Activated CD4-positive, alpha-beta memory T cell treated with anti-CD3 and anti-CD28 coated beads, Interleukin-2, amount 10 ng/mL, durations not matched to agents 7 days and 5 days (primary cell): Measurements from ENCODE around the gene RGSL1. TPM values are rescaled to one million over a fixed set of nuclear protein-coding genes. Genes with fewer than 3 reads are reported as not detected.
"Not testable (repeated sequence)": the region's sequence is repeated elsewhere in the genome, so short reads cannot be mapped to it uniquely, and the experiment has no call there.

ENCODE experiments used
- CTCF ChIA-PET: fragments of 350-600 bp; sonication (Branson Sonifier 250); formaldehyde crosslinking; loops from one replicate; lab custom pipeline; 2021; ENCODE audit warnings: antibody characterized with exemption, inconsistent platforms; lab: Charles Lee
- POLR2A ChIA-PET: fragments of 350-600 bp; sonication (Branson Sonifier 250); formaldehyde crosslinking; loops from one replicate; lab custom pipeline; 2021; ENCODE audit warnings: antibody characterized with exemption; lab: Charles Lee
- DNase-seq: peaks from one replicate; pipeline ENCODE4 v3.0.0-alpha.2; 2020
- H3K27ac Mint-ChIP-seq: one replicate; pipeline ENCODE4 v1.8.0; 2021; ENCODE audit warnings: mild to moderate bottlenecking, mixed read lengths
- H3K27me3 Mint-ChIP-seq: one replicate; pipeline ENCODE4 v1.8.0; 2021; ENCODE audit warnings: mixed read lengths
- H3K36me3 Mint-ChIP-seq: one replicate; pipeline ENCODE4 v1.8.0; 2021; ENCODE audit warnings: low read depth, mixed read lengths
- H3K4me1 Mint-ChIP-seq: one replicate; pipeline ENCODE4 v1.8.0; 2021; ENCODE audit warnings: mixed read lengths
- H3K4me3 Mint-ChIP-seq: one replicate; pipeline ENCODE4 v1.8.0; 2021; ENCODE audit warnings: mild to moderate bottlenecking, mixed read lengths
- H3K9me3 Mint-ChIP-seq: one replicate; pipeline ENCODE4 v1.8.0; 2021; ENCODE audit warnings: mixed read lengths
- total RNA-seq, 2 experiments: library from RNA; stranded (reverse); gene quantifications; one replicate each; pipeline ENCODE4 v1.2.3, GENCODE V29; 2021

RGSL1 gene
- total RNA-seq, 2 experiments from 2014 or later = not detected

- no peak for DNase-seq
- H3K4me1 Mint-ChIP-seq = no peaks in the 10 kb centered on the region
- ChIA-PET CTCF (no interaction called here), POLR2A (no interaction called here)
- H3K27me3 Mint-ChIP-seq = peaks cover 8% of the 10 kb centered on the region
- H3K36me3 Mint-ChIP-seq = no peaks in the 10 kb centered on the region
- H3K9me3 Mint-ChIP-seq = peaks cover 1% of the 10 kb centered on the region
- H3K4me3 Mint-ChIP-seq = no peak overlapping the region
- no peak overlapping the region for H3K27ac Mint-ChIP-seq
These were observed 57.7 kb downstream of the RGSL1 start for GRCh38 chr1:182507685-182508084.

GRCh38 chr1:182515556-182515955 lies 65.6 kb downstream of the RGSL1 start:
- Mint-ChIP-seq H3K27me3 (peaks cover 31% of the 10 kb centered on the region), H3K36me3 (no peaks in the 10 kb centered on the region), H3K4me3 (no peak overlapping the region), H3K4me1 (no peaks in the 10 kb centered on the region), H3K27ac (no peak overlapping the region), H3K9me3 (no peaks in the 10 kb centered on the region)
- ChIA-PET POLR2A (no interaction called here), CTCF (no interaction called here)
- DNase-seq = no peak

- ChIA-PET CTCF (no interaction called here), POLR2A (no interaction called here)
- Mint-ChIP-seq H3K27me3 (peaks cover 29% of the 10 kb centered on the region), H3K27ac (no peak overlapping the region), H3K36me3 (no peaks in the 10 kb centered on the region), H3K9me3 (no peaks in the 10 kb centered on the region), H3K4me1 (no peaks in the 10 kb centered on the region), H3K4me3 (no peak overlapping the region)
- DNase-seq = no peak
These were observed 70.8 kb downstream of the RGSL1 start for GRCh38 chr1:182520736-182521135.

GRCh38 chr1:182525342-182525741 lies 75.4 kb downstream of the RGSL1 start:
- peaks cover 18% of the 10 kb centered on the region for H3K27me3 Mint-ChIP-seq
- no peaks in the 10 kb centered on the region for H3K4me1 Mint-ChIP-seq
- no peaks in the 10 kb centered on the region for H3K36me3 Mint-ChIP-seq
- H3K27ac Mint-ChIP-seq = no peak overlapping the region
- ChIA-PET CTCF (no interaction called here), POLR2A (no interaction called here)
- no peak overlapping the region for H3K4me3 Mint-ChIP-seq
- DNase-seq = no peak
- H3K9me3 Mint-ChIP-seq = peaks cover 8% of the 10 kb centered on the region

- Mint-ChIP-seq H3K27me3 (peaks cover 24% of the 10 kb centered on the region), H3K4me1 (no peaks in the 10 kb centered on the region), H3K9me3 (peaks cover 8% of the 10 kb centered on the region), H3K4me3 (no peak overlapping the region), H3K36me3 (no peaks in the 10 kb centered on the region), H3K27ac (no peak overlapping the region)
- ChIA-PET CTCF (no interaction called here), POLR2A (no interaction called here)
- DNase-seq = no peak
These were observed 77.7 kb downstream of the RGSL1 start for GRCh38 chr1:182527680-182528079.

GRCh38 chr1:182528206-182528605 lies 78.3 kb downstream of the RGSL1 start:
- H3K9me3 Mint-ChIP-seq, POLR2A ChIA-PET: not testable (repeated sequence)

GRCh38 chr1:182533896-182534295 lies 84.0 kb downstream of the RGSL1 start:
- POLR2A ChIA-PET = no interaction called here
- H3K4me1 Mint-ChIP-seq = no peaks in the 10 kb centered on the region
- no peak for DNase-seq
- peaks cover 23% of the 10 kb centered on the region for H3K27me3 Mint-ChIP-seq
- CTCF ChIA-PET = no interaction called here
- H3K9me3 Mint-ChIP-seq = peaks cover 3% of the 10 kb centered on the region
- no peaks in the 10 kb centered on the region for H3K36me3 Mint-ChIP-seq
- no peak overlapping the region for H3K4me3 Mint-ChIP-seq
- H3K27ac Mint-ChIP-seq = no peak overlapping the region

More at GRCh38 chr1:182528206-182528605, 78.3 kb downstream of the RGSL1 start:
- H3K4me3 Mint-ChIP-seq, H3K4me1 Mint-ChIP-seq, H3K36me3 Mint-ChIP-seq, DNase-seq, CTCF ChIA-PET, H3K27ac Mint-ChIP-seq: not testable (repeated sequence)
- peaks cover 24% of the 10 kb centered on the region for H3K27me3 Mint-ChIP-seq

GRCh38 chr1:182549346-182549745 lies 99.4 kb downstream of the RGSL1 start:
- Mint-ChIP-seq H3K27me3 (peaks cover 9% of the 10 kb centered on the region), H3K4me1 (no peaks in the 10 kb centered on the region), H3K27ac (no peak overlapping the region), H3K4me3 (no peak overlapping the region), H3K36me3 (no peaks in the 10 kb centered on the region), H3K9me3 (no peaks in the 10 kb centered on the region)
- DNase-seq = no peak
- CTCF ChIA-PET = no interaction called here
- POLR2A ChIA-PET = no interaction called here

GRCh38 chr1:182549811-182550210 lies 99.9 kb downstream of the RGSL1 start:
- ChIA-PET CTCF (no interaction called here), POLR2A (no interaction called here)
- Mint-ChIP-seq H3K36me3 (no peaks in the 10 kb centered on the region), H3K4me1 (no peaks in the 10 kb centered on the region), H3K4me3 (no peak overlapping the region), H3K27ac (no peak overlapping the region), H3K9me3 (no peaks in the 10 kb centered on the region), H3K27me3 (peaks cover 5% of the 10 kb centered on the region)
- DNase-seq = no peak

- no peak for DNase-seq
- Mint-ChIP-seq H3K36me3 (no peaks in the 10 kb centered on the region), H3K27ac (no peak overlapping the region), H3K4me1 (no peaks in the 10 kb centered on the region), H3K9me3 (no peaks in the 10 kb centered on the region), H3K27me3 (no peaks in the 10 kb centered on the region), H3K4me3 (no peak overlapping the region)
- POLR2A ChIA-PET = no interaction called here
- CTCF ChIA-PET = no interaction called here
These were observed 102.6 kb downstream of the RGSL1 start for GRCh38 chr1:182552527-182552926.

- Mint-ChIP-seq H3K36me3 (no peaks in the 10 kb centered on the region), H3K4me1 (no peaks in the 10 kb centered on the region), H3K27me3 (no peaks in the 10 kb centered on the region), H3K9me3 (no peaks in the 10 kb centered on the region), H3K4me3 (no peak overlapping the region), H3K27ac (no peak overlapping the region)
- DNase-seq = no peak
- CTCF ChIA-PET = no interaction called here
- POLR2A ChIA-PET = no interaction called here
These were observed 105.5 kb downstream of the RGSL1 start for GRCh38 chr1:182555493-182555892.

- POLR2A ChIA-PET = no interaction called here
- H3K4me3 Mint-ChIP-seq = no peak overlapping the region
- no peaks in the 10 kb centered on the region for H3K27me3 Mint-ChIP-seq
- no peaks in the 10 kb centered on the region for H3K36me3 Mint-ChIP-seq
- CTCF ChIA-PET = no interaction called here
- no peak overlapping the region for H3K27ac Mint-ChIP-seq
- DNase-seq = no peak
- H3K9me3 Mint-ChIP-seq = no peaks in the 10 kb centered on the region
- no peaks in the 10 kb centered on the region for H3K4me1 Mint-ChIP-seq
These were observed 106.3 kb downstream of the RGSL1 start for GRCh38 chr1:182556279-182556678.

- ChIA-PET POLR2A (no interaction called here), CTCF (no interaction called here)
- DNase-seq = no peak
- no peak overlapping the region for H3K27ac Mint-ChIP-seq
- peaks cover 1% of the 10 kb centered on the region for H3K4me1 Mint-ChIP-seq
- no peaks in the 10 kb centered on the region for H3K9me3 Mint-ChIP-seq
- no peak overlapping the region for H3K4me3 Mint-ChIP-seq
- peaks cover 5% of the 10 kb centered on the region for H3K27me3 Mint-ChIP-seq
- H3K36me3 Mint-ChIP-seq = no peaks in the 10 kb centered on the region
These were observed 110.5 kb downstream of the RGSL1 start for GRCh38 chr1:182560392-182560984.

- no peak for DNase-seq
- ChIA-PET CTCF (no interaction called here), POLR2A (no interaction called here)
- no peak overlapping the region for H3K27ac Mint-ChIP-seq
- no peaks in the 10 kb centered on the region for H3K36me3 Mint-ChIP-seq
- H3K4me3 Mint-ChIP-seq = no peak overlapping the region
- peaks cover 1% of the 10 kb centered on the region for H3K4me1 Mint-ChIP-seq
- H3K27me3 Mint-ChIP-seq = peaks cover 6% of the 10 kb centered on the region
- no peaks in the 10 kb centered on the region for H3K9me3 Mint-ChIP-seq
These were observed 111.5 kb downstream of the RGSL1 start for GRCh38 chr1:182561456-182561855.
